GM21515 (cell line): Measurements from ENCODE around the gene RRAS.

Experiments used
- ATAC-seq: cut with Tn5 transposase; IDR thresholded peaks from one replicate; pipeline ENCODE4 v1.9.1; 2021; ENCODE audit not compliant: unreplicated experiment

Gene RRAS

GRCh38 chr19:49655570-49656455 lies 15.9 kb upstream of the RRAS start:
- no peak for ATAC-seq

GRCh38 chr19:49654581-49654980 lies 14.6 kb upstream of the RRAS start:
- ATAC-seq = no peak

DNA sequence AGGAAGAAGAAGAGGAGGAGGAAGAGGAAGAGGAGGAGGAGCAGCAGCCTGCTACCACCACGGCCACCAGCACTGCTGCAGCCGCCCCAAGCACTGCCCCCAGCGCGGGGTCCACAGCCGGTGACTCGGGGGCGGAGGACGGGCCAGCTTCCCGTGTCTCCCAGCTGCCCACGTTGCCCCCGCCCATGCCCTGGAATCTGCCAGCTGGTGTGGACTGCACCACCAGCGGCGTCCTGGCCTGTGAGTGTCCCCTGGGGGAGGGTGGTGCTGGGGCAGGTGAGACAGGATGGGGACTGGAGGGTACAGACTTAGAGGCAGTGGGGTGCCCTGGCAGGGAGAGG lies 13.5 kb upstream of the RRAS start:
- no peak for ATAC-seq

GRCh38 chr19:49652551-49653465 lies 12.9 kb upstream of the RRAS start:
- no peak for ATAC-seq

- no peak for ATAC-seq
These were observed 12.0 kb upstream of the RRAS start for GRCh38 chr19:49651820-49652550.

GRCh38 chr19:49651029-49651819 lies 11.3 kb upstream of the RRAS start:
- ATAC-seq = no peak

DNA sequence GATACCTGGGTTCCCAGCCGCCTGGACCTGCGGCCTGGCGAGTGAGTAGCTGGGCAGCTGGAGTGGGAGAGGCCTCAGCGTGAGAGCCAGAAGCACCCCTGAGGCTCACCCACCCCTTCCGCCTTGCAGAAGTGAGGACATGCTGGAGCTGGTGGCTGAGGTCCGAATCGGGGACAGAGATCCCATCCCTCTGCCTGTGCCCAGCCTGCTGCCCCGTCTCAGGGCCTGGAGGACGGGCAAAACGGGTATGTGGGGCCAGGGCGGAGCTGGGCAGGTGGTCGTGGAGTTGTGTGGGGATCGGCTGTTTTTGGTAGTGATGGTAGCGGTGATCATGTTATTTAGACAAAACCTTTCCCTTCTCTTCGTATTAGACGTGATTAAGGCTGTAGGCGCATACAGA lies 6.6 kb upstream of the RRAS start:
- ATAC-seq = no peak

- ATAC-seq = no peak
These were observed 6.1 kb upstream of the RRAS start for GRCh38 chr19:49645995-49646394.

DNA sequence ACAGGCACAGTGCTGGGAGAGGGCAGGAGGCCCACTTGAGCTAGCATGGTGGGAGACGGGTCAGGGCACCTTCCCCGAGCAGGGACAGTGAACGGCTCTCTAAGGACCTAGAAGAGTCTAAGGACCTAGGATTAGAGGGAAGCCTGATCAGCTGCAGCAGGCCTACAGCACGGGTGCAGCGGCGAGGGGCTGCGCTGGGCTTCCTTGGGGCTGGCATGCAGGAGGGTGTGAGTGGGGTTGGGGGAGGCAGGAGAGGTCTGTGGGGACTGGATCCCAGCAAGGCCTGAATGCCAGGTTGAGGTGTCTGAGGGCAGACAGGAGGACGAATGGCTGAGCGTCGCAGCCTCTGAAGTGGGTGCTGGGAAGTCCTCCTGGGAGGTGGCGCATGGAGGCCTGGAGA lies 5.6 kb upstream of the RRAS start:
- no peak for ATAC-seq

- ATAC-seq = no peak
These were observed 3.5 kb upstream of the RRAS start for GRCh38 chr19:49643466-49643865.

DNA sequence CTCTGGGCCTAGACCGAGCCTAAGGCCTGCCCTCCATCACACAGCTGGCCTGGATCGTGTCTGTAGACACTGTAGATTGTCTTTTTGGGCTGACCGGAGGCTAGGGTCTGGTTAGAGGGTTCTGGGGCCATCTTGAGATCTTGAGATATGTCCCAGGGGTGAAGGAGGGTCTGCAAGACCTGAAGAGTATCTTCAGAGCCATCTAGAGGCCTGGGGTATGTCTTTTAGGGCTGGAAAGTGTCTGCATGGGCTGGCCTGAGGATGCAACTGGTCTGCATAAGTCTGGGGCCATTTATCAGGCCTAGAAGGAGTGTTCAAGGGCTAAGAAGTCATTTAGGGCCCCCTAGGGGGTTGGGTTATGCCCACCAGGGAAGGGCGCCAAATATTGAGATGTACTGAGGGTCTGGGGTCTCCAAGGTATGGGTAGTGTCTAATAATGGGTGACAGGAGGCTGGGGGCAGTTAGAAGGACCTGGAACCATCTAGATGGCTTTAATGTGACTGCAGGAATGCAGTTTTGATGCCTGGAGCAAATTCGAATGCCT lies 2.6 kb upstream of the RRAS start:
- ATAC-seq = no peak

GRCh38 chr19:49641688-49642491 lies 1.9 kb upstream of the RRAS start, which contains the start of gene SCAF1:
TSS of gene SCAF1 (plus strand) at chr19:49642209. CDS start at chr19:49645027, 2,818 bp downstream.
- peak; percentile 50 for ATAC-seq

DNA sequence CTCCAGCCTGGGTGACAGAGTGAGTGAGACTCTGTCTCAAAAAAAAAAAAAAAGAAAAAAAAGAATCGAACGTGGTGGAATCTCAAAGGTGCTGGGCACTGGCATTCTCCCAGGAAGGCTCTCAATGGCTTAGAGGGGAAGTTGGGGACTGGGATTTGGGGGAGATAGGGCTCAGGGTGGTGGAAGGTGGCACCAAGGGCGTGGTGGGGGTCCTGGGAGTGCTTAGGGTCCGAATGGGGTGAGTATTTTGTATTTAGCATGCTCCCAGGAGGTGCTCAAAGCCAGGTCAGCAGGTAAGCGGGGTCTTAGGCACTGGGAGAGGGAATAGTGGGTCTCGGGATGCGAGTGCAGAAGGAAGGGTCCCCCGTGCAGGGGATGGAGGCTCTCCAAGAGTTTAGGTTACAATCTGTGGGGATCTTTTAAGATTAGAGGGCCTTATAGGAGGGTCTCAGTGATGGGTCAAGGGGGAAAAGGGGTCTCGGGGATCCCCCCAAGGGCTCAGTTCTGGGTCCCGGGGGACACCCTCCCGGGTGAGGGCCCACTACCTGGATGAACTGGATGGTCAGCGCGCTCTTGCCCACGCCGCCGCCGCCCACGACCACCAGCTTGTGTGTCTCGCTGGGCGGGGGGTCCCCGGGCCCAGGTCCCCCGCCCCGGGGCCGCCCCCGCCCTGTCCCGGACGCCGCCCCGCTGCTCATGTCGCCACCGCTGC lies 386 bp downstream of the RRAS start:
- no peak for ATAC-seq

GRCh38 chr19:49637821-49638738 lies 1.9 kb downstream of the RRAS start:
- no peak for ATAC-seq

- no peak for ATAC-seq
These were observed 3.6 kb downstream of the RRAS start for GRCh38 chr19:49636233-49636932.

GRCh38 chr19:49635530-49636232 lies 4.3 kb downstream of the RRAS start:
- no peak for ATAC-seq
